Lower leg skin (tissue), 3 donors: Measurements from ENCODE around the gene GPATCH2L.

ENCODE experiments used
- CTCF ChIP-seq, 3 donors: fragments of 450-650 bp; IDR thresholded peaks; one replicate each; pipeline ENCODE4 v1.5.1; 2016; ENCODE audit warnings: antibody characterized with exemption in 3 of 3, mild to moderate bottlenecking in 3 of 3, moderate library complexity in 2 of 3
- POLR2A ChIP-seq, 2 donors: fragments of 450-650 bp; IDR thresholded peaks; one replicate each; pipeline ENCODE4 v1.6.1; 2016 to 2017; ENCODE audit warnings: antibody characterized with exemption in 2 of 2, mild to moderate bottlenecking in 1 of 2, moderate library complexity in 1 of 2

- TF ChIP-seq POLR2A (IDR thresholded peaks at IDR 0.05) = no peak
- no peak for TF ChIP-seq CTCF (IDR thresholded peaks at IDR 0.05)
Observed at GRCh38 chr14:76252471-76252870, 100.7 kb downstream of the GPATCH2L start.
